NCI-H2029 treated with DMSO at 0.1 percent for 48 hours (cell line): Measurements from ENCODE around the gene DGCR2.

Experiments used
- DNase-seq: peaks from one replicate; lab custom pipeline; 2025; lab: John Stamatoyannopoulos, UW

The DGCR2 gene

GRCh38 chr22:19146215-19146968 lies 24.2 kb upstream of the DGCR2 start:
- no peak for DNase-seq

- no peak for DNase-seq
Observed at GRCh38 chr22:19143967-19144400, 21.8 kb upstream of the DGCR2 start.

- no peak for DNase-seq
Observed at GRCh38 chr22:19143212-19143611, 21.0 kb upstream of the DGCR2 start.

GRCh38 chr22:19142394-19142793 lies 20.2 kb upstream of the DGCR2 start:
- no peak for DNase-seq

- no peak for DNase-seq
Observed at GRCh38 chr22:19139974-19140373, 17.8 kb upstream of the DGCR2 start.

GRCh38 chr22:19139001-19139356 lies 16.8 kb upstream of the DGCR2 start:
- DNase-seq: no peak

- no peak for DNase-seq
Observed at GRCh38 chr22:19138217-19139000, 16.2 kb upstream of the DGCR2 start.

GRCh38 chr22:19137384-19138216 lies 15.4 kb upstream of the DGCR2 start:
- no peak for DNase-seq

- DNase-seq: no peak
Observed at GRCh38 chr22:19136915-19137314, 14.7 kb upstream of the DGCR2 start.

GRCh38 chr22:19134874-19135273 lies 12.7 kb upstream of the DGCR2 start:
- DNase-seq: no peak

GRCh38 chr22:19134176-19134831 lies 12.1 kb upstream of the DGCR2 start:
- no peak for DNase-seq

- DNase-seq: no peak
Observed at GRCh38 chr22:19133561-19133960, 11.3 kb upstream of the DGCR2 start.

GRCh38 chr22:19132693-19133400 lies 10.6 kb upstream of the DGCR2 start:
- no peak for DNase-seq

GRCh38 chr22:19132153-19132552 lies 9.9 kb upstream of the DGCR2 start:
- DNase-seq: no peak

- no peak for DNase-seq
Observed at GRCh38 chr22:19131685-19132015, 9.4 kb upstream of the DGCR2 start.

- no peak for DNase-seq
Observed at GRCh38 chr22:19130959-19131684, 8.9 kb upstream of the DGCR2 start, which contains the start of gene TSSK2. Gene TSSK2, plus strand, starts transcription at chr22:19131308. Its CDS starts 92 bp downstream, at chr22:19131400.

GRCh38 chr22:19129871-19130270 lies 7.7 kb upstream of the DGCR2 start:
- no peak for DNase-seq

- DNase-seq: no peak
Observed at GRCh38 chr22:19128946-19129727, 6.9 kb upstream of the DGCR2 start.

GRCh38 chr22:19128009-19128401 lies 5.8 kb upstream of the DGCR2 start:
- DNase-seq: no peak
